Measurements from ENCODE around the gene ZMIZ1.

DNA sequence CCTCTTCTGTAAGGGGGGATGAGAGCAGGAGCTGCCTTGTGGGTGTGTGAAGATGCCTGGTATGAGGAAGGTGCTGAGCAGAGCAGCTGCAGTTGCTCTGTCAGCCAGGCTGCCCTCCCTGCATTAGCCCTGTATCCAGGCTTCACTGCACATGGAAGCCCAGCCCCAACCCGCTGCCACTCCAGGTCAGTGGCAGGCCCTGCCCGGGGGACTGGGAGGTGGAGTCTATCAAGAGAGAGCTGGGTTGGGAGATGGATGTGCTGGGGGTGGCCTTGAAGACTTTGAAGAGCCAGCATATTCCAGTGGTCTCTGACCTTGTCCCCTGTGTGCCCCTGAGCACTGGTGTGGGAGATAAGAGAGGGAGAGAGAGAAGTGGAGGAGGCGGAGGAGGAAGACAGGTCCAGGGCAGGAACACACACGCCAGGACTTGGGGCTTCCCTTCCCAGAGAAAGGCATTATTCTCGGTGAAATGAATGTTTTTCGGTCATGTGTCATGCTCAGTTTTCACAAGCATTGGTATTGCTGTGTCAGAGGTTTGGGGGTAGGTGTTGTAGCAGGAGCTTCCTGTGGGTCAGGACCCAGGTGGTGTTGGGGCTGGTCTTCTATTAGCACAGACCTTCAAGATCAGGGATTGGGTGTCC, 281.1 kb downstream of the ZMIZ1 start:
- TF ChIP-seq, protein P1, sequence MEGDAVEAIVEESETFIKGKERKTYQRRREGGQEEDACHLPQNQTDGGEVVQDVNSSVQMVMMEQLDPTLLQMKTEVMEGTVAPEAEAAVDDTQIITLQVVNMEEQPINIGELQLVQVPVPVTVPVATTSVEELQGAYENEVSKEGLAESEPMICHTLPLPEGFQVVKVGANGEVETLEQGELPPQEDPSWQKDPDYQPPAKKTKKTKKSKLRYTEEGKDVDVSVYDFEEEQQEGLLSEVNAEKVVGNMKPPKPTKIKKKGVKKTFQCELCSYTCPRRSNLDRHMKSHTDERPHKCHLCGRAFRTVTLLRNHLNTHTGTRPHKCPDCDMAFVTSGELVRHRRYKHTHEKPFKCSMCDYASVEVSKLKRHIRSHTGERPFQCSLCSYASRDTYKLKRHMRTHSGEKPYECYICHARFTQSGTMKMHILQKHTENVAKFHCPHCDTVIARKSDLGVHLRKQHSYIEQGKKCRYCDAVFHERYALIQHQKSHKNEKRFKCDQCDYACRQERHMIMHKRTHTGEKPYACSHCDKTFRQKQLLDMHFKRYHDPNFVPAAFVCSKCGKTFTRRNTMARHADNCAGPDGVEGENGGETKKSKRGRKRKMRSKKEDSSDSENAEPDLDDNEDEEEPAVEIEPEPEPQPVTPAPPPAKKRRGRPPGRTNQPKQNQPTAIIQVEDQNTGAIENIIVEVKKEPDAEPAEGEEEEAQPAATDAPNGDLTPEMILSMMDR (IDR thresholded peaks at IDR 0.05 in 4 of 5, conservative IDR thresholded peaks at IDR 0.05 in 1 of 5) = no peak
- no peak for TF ChIP-seq POLR2A (IDR thresholded peaks at IDR 0.05)

Measured in gastrocnemius medialis (tissue), 4 donors.